ENCODE results near the gene FBXO41.

Gene FBXO41

DNA sequence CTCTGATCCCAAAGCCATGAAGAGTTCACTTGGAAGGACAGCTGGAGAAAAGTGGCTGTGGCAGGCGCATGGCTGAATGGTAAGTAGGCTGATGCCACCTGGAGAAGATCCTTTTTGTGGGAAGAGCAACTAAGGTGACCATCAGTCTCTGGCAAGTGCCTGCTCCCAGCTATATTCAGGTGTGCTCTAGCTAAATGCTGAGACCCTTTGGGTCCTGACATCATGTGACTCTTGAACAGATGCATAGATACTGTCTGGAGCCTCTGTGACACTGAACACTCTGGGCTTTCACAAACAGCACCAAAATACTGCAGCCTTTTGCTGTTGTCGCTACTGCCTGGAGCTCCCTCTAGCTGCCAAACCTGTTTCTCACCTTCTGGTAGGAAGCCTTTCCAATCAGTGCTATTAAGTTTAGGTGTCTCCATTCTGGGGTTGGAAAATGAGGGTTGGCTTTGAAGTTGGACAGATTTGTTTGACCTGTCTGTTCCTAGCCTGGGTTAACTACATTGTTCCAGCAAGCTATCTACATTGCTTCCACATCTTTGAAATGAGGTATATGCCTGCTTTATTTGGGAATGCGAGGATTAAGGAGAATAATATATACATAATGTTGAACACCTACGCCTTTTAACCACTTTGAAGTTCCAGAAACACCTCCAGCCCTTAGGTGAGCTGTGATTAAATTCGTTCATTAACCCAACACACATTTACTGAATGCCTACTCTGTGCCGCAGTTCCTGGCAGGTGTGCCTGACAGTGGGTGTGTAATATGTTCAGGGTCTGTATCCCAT is 6.0 kb upstream of the FBXO41 start:
- DNase-seq (ENCODE audit: low spot score) = peak; percentile 79

DNA sequence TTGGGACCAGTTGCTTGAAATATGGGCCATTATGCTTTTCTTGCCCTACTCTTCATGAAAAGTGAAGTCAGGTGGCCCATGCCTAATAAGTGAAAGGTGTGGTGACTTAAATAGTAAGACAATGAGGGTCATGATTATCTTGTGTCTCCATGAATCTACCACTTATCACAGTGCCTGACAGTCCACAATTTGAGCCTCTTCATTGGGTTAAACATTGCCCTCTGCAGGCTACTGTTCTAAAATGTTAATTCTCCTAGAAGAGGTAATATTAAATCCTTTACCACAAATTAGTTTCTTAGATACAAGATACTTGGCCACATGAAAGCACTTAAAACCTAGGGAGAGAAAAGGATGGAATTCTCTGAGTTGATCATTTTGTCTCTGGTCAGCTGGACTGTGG is 5.0 kb upstream of the FBXO41 start:
- no peak for DNase-seq (ENCODE audit: low spot score)

DNA sequence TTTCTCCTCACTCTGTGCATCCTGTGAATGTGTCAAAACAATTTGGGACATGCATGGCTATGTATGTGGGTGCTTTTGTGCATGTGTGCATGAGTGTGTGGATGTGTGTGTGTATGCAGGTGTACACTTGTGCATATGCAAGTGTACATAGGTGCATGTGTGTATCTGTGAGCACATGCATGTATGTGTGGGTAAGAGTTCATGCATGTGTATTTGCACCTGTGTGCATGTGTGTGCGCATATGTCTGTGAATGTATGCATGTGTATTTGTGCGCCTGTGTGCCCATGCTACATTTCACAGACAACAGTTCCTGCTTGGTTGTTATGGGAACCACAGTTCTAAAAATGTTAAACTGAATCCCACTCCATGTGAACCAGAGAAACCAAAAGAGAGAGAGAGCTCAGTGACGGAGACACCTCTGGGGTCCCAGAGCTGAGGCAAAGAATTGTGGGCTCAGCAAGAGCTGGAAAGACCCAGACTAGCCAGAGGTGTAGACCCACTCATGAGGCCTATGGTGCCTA is 1.9 kb upstream of the FBXO41 start:
- DNase-seq (ENCODE audit: low spot score) = no peak

DNA sequence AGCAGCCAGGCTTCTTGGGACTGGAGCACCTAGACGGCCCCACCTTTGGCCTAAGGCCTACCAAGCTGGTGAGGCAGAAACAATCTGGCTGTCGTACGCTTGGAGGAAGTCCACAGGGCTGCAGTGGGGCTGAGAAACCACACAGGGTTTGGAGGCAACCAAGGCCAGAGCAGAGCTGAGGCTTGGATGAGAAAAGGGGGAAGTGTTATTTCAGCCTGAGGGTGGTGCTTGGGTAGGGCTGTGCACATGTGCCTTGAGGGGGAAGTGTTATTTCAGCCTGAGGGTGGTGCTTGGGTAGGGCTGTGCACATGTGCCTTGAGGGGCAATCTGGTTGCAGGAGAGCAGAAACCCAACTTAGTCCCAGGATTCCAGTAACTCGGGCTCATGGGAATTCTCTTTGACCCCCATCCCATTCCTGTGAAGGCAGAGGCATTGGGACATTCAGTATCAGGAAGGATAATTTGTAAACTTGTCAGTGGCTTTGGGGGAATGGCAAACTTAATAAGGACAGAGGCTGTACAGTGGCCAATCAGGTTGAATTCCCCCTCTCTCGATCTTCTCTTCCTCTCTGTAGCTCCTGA is 971 bp upstream of the FBXO41 start:
- no peak for DNase-seq (ENCODE audit: low spot score)

DNA sequence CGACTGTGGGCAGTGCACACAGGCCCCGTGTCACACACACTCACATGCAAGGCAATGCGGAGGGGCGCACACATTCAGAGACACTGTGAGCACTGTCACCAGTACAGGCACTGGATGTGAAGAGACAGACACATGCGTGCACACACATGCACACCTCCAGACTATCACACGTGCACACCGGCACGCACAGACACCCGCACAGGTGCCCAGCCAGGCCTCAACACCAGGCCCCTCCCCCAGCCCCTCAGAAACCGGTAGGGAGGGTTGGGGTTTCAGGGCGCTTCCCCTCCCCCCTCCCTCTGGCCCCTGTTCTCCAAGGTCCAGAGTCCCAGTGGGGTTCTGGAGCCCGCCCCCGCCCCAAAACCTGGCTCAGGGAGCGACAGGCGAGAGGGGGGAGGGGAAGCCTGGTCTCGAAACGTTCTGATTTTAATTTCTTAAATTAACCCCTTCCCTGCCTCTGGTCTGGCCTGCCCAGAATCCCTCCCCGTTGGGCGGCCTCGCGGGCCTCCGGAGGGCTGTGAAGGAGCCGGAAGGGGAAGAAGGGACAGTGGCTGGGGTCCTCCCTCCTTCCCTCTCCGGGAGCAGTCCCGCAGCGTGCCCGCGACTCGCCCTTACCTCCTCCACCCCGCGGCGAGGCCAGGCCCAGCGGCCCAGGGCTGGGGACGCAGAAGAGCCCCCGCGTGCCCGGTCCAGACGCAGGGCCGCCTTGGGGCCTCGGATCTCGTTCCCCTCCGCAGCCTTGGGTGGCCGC is 558 bp downstream of the FBXO41 start:
- no peak for DNase-seq (ENCODE audit: low spot score)

DNA sequence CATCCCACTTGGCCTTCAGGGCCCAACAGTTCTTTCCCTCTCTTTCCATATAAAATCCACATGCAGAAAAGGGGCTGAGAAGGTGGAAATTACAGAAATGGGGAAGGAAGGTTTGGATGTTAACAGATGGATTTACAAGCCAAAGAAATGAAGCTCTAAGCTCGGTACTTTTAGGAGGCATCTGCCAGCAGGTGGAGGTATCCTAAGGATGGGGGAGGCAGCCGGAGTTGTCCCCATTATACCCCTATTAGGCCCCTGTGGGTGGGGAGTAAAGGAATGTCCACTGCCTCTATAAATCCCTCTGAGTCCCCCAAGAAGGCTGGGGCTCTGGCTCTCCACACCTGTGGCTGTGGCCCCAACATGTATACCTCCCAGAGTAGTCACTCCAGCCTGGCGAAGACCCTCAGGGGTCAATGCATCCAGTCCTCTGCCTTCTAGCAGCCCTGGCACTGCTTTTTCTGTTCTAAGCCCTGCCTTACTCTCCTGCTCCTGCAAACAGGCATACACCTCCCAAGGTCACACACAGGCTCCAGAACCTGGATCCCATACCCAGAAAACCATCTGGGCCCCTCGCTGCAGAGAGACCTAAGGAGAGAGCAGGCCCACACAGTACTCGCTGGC is 1.2 kb downstream of the FBXO41 start:
- no peak for DNase-seq (ENCODE audit: low spot score)

DNA sequence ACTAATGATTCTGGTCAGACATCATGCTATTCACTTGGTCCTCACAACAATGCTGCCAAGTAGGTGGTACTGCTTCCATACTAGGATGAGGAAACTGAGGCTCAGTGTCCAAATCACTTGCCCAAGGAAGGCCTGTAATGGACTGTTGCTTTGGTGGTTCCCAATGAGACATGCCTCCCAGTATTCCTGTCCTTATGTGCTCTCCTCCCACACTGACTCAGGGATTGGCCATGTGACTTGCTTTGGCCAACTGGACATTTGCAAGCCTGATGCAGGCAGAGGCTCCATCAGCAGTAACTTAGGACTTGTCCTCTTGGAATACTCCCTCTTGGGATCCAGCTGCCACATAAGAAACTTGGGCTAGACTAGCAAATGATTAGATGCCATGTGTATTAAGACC is 3.0 kb downstream of the FBXO41 start:
- DNase-seq (ENCODE audit: low spot score) = no peak

DNA sequence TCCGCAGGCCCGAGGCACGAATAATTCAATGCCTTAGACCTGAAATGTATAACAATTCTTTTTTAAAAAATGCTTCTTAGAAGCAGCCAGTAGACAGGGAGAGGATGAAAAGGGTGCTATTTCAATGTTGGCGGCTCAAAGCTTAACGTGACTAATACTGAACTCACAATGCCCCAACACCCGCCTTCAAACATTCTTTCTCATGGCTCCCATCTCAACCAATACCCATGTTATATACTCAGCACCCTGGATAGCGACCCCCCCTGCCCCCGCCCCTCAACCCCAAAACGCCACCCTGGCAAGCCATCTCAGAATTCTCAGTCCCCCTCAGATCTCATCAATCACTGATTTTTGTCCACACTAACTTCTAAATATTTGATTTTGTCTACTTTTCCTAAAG is 4.4 kb downstream of the FBXO41 start:
- no peak for DNase-seq (ENCODE audit: low spot score)

DNA sequence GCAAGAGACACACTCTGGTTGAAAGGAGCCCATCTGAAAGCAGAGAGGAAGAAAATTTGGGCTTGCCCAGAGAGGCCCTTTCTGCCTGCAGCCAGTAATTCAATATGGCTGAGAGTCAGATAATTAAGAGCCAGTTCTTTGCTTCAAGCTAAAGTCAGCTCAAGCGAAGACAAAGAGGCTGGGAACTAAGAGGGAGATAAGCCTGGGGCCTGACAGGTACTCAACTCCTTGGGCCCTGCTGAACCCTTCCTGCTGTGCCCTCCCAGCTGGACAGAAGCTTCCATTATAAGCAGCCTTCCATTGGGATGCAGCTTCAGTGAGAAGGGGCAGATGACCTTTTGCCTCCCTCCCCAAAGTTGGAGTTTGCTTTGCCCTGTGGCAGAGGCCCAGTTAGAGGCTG is 12.0 kb downstream of the FBXO41 start:
- no peak for DNase-seq (ENCODE audit: low spot score)

DNA sequence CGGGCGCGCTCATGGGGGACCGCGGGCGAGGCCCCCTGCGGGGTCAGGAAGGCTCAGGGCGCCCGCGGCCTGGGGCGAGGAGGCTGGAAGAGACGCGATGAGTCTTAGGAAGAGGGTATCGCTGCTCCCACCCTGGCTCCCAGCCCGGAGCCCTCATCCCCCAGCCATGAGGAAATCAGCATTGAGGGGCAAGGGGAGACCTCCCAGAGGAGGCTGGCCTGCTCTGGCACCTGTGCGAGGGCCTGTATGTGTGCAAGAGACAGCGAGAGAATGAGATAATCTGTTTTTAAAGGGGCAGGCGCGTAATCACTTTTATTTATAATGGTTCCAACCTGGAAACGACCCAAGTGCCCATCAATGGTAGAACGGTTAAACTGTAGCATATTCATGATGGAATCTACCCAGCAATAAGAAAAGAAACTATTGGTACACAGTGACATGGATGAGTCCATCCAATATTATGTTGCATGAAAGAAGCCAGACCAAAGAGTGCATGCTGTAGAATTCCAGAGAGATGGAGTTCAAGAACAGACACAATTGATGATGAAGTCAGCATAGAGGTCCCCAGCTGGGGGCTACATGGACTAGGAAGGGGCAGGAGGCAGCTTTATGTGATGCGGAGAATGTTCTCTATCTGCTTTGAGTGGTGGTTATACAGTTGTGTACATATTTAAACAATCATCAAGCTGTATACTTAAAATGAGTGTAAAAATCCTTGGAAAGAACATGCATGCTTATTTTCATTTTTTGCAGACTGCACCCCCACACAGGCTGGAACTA is 14.4 kb downstream of the FBXO41 start:
- no peak for DNase-seq (ENCODE audit: low spot score)

DNA sequence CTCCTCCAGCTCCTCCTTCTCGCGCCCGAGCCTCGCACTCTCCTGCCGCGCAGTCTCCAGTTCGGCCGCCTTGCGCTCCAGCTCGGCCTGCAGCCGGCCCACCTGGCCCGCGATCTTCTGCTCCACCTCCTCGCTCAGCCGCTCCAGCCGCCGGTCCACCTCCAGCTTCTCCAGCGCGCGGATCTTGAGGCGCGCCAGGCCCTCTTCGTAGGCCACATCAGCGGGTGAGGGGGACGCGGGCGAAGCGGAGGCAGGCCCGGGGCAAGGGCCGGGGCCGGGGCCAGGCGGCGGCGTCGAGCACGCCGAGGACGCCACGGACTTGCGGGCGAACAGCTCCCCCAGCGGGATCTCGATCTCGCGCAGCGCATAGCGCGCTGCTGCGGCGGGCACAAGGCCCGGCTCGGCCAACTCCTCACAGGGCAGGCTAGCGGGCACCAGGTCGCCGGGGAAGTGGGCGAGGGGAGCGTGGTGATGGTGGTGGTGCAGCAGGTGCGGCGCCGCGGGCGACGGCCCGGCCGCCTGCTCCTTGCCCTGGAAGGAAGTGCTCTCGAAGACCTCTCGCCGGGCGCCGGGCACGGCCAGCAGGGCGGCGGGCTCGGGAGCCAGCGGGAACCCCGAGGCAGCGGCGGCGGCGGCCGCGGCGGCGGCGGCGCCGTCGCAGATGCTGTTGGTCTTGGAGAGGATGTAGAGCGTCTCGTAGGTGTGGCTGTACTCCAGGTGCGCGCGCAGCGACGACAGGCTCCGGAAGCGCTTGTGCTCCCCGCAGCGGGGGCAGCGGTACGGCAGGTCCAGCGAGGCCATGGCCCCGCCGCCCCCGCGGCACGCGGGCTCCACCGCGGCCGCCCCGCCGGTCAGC is 15.2 kb downstream of the FBXO41 start:
- no peak for DNase-seq (ENCODE audit: low spot score)

DNA sequence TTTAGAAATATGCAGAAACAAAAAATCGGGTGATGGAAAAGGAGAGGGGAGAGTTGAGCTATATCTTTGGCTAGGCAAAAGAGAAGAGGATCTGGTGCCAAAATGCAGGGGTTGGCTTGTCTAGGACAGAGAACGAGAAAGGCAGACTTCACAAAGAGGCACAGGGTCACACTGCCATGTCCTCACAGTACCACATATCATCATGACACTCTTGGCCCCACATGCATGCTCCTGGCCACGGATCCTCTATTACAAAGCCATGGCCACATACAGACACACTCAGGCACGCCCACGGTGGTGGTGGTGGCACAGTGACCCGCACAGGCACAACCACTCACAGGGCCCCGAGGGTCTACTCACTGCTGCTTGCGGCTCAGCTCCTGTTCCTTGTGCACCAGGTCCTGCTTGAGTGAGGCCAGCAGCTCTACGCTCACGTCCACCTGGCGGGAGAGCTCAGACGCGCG is 15.9 kb downstream of the FBXO41 start:
- no peak for DNase-seq (ENCODE audit: low spot score)

DNA sequence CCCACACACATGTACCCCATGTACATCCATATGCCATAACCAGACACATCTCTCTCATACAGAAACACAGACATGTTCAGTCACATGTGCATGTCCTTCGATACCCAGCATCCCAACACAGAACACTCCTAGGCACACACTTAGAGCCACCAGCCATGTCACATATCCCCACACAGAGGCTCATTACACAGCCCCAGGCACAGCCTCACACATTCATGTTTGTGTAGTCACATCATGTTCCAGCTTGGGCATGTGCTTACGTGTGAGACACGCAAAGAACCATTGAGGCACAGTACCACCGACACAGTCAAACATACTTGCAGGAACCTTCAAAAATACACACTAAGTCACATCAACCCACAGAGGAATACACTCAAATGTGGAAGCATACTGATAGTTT is 17.3 kb downstream of the FBXO41 start:
- DNase-seq (ENCODE audit: low spot score) = no peak

DNA sequence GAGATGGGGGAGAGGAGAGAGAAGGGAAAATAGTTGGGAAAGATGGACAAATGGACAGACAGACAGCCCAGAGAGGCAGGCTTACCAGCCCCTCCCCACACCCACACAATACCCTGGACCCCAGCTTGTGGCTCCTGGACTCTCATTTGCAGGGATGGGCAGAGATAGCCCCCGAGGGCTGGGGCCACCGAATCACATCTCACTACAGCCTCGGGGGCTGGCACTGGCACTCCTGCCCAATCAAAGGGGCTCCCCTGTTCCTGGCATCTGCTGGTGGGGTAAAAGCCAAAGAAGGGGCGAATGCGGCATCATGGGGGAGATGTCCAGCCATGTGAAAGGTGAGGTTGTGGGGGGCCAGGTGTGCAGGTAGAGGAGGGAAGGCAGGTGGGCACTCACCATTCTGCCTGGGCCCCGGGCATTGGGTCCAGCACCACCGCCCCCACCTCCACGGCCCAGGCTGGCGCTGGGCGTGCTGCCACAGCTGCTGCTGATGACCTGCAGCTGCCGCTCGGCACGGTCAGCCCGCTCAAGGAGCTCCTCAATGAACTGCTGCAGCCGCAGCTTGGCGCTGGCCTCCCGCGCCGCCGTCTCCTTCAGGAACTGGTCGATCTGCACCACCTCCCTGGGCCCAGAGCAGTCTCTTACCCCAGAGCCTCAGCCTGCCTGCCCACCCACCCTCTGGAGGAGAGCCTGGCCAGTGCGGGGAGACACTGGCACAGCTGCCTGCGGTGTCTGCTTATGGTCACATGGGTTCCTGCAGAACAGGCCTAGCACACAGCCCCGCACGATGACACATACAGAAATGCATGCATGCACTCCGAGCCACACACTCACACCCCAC is 18.0 kb downstream of the FBXO41 start:
- no peak for DNase-seq (ENCODE audit: low spot score)

DNA sequence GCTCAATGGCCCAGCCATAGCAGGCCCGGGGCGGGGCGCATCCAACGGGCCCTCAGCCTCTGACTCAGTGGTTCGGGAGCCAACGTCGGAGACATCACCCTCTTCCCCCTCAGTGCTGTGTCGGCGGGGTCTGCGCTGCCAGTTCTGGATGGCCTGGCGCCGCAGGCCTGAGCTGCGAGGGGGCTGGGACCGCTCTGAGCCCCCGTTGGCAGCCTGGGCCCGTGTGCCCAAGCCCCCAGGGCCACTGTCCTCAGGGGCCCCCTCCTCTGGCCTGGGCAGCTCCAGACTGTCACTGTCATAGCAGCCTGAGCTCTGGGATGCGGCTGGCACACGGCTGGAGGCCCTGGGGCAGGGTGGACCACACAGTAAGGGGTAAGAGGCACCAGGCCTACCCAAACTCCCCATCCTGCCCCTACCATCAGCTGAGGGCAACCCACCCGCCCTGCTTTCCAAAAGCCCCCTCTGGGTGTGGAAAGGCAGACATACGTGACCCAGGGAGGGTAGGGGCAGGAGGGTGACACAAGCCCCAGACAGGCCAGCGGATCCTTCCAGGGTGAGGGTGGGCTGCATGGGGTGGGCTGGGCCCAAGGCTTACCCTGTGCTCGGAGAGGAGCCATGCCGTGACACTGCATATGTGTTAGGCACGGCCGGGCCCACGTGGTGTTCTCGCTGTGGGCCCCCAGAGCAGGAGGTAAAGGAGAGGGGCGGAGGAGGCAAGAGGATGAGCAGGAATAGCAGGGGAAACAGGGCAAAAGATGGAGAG is 18.8 kb downstream of the FBXO41 start:
- no peak for DNase-seq (ENCODE audit: low spot score)

DNA sequence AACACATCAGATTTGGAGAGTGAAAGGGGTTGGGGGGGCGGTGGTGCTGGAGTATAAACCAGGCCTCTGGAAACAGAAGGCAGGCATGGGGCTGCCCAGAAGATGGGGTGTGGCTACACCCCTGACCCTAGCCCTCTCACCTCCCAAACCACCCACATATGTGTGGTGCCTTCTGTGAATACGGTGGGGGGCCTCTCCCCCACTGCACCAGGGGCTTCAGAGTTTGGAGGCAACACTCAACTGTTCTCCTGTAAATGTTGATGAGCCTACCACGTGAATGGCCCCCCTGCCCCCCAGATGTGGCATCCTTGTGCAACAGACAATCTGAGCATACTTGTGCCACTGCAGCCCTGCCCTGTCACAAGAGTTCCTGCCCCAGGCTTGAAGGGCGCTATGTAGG is 19.5 kb downstream of the FBXO41 start:
- DNase-seq (ENCODE audit: low spot score) = no peak

DNA sequence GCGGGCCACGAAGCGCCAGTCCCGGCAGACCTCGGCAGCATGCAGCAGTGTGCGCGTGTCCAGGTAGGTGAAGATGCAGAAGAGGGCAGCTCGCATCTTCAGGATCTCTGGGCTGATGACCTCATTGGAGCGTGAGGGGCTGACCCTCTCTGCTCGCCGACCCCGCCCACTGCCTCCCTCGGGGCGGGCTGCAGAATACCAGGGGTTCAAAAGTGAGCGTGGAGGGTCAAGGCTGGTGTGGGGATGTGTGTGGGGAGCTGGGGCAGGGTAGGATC is 20.0 kb downstream of the FBXO41 start:
- DNase-seq (ENCODE audit: low spot score) = no peak

DNA sequence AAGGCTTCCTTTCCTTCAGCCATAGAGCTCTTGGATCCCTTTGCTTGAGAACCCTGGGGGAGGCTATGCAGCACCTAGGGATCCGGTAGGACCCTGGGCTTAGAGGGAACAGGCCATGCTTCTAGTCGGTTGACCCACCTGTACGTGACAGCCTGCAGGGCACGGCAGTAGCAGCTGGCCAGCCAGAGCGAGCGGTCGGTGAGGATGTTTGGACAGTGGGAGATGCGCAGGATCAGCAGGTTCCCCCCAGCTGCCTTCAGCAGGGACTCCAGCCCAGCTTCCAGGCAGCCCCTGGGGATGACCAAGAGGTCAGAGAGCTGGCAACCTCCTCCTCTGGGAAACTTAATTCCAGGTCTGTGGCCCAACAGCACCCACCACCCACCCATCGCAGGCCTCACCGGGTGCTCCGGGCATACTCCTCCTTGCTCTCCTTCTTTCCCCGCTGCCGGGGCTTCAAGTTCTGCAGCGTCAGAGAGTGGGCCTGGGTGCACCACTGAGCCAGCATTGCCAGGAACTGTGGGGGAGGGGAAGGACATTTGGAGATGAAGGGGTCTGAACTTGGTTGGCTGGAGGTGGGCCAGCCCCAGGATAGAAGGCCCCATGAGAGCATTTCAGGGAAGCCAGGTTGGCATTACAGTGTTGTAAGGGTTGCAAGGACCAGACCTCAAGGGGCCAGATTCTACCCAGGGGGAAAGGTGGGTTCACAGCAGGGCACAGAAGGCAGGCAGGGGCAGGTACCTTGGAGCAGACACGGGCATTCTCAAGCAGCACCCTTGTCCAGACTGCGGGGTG is 20.5 kb downstream of the FBXO41 start:
- DNase-seq (ENCODE audit: low spot score) = no peak

Measured in HuH-7 (cell line).